NCI-H187 treated with DMSO at 0.1 percent for 48 hours (cell line): ENCODE data around the gene MYOM1.
"Not testable (repeated sequence)": the region's sequence is repeated elsewhere in the genome, so short reads cannot be mapped to it uniquely, and the experiment has no call there.

Experiments used
- DNase-seq: peaks from one replicate; lab custom pipeline; 2025; lab: John Stamatoyannopoulos, UW

Gene MYOM1

GRCh38 chr18:3218819-3219218 lies 949 bp downstream of the MYOM1 start:
- no peak for DNase-seq

- no peak for DNase-seq
Observed at GRCh38 chr18:3217948-3218647, 1.7 kb downstream of the MYOM1 start.

GRCh38 chr18:3216987-3217386 lies 2.8 kb downstream of the MYOM1 start:
- DNase-seq = no peak

- no peak for DNase-seq
Observed at GRCh38 chr18:3214855-3215637, 4.7 kb downstream of the MYOM1 start.

- DNase-seq = no peak
Observed at GRCh38 chr18:3213300-3214059, 6.3 kb downstream of the MYOM1 start.

GRCh38 chr18:3212657-3213056 lies 7.1 kb downstream of the MYOM1 start:
- DNase-seq = no peak

- DNase-seq = no peak
Observed at GRCh38 chr18:3211236-3211992, 8.4 kb downstream of the MYOM1 start.

- DNase-seq = no peak
Observed at GRCh38 chr18:3209859-3210569, 9.8 kb downstream of the MYOM1 start.

GRCh38 chr18:3207565-3207964 lies 12.2 kb downstream of the MYOM1 start:
- no peak for DNase-seq

- no peak for DNase-seq
Observed at GRCh38 chr18:3205239-3205638, 14.5 kb downstream of the MYOM1 start.

- no peak for DNase-seq
Observed at GRCh38 chr18:3199942-3200645, 19.7 kb downstream of the MYOM1 start.

GRCh38 chr18:3198260-3198860 lies 21.4 kb downstream of the MYOM1 start:
- not testable (repeated sequence) for DNase-seq

- no peak for DNase-seq
Observed at GRCh38 chr18:3194947-3195612, 24.7 kb downstream of the MYOM1 start.

GRCh38 chr18:3193331-3193730 lies 26.4 kb downstream of the MYOM1 start:
- no peak for DNase-seq

GRCh38 chr18:3192752-3193151 lies 27.0 kb downstream of the MYOM1 start:
- no peak for DNase-seq

GRCh38 chr18:3192286-3192685 lies 27.5 kb downstream of the MYOM1 start:
- DNase-seq = no peak

- no peak for DNase-seq
Observed at GRCh38 chr18:3190610-3191009, 29.2 kb downstream of the MYOM1 start.

- no peak for DNase-seq
Observed at GRCh38 chr18:3189884-3190283, 29.9 kb downstream of the MYOM1 start.
